Gastroesophageal sphincter (tissue), 2 donors: Measurements from ENCODE around the gene CDC42BPB.

Experiments
- EP300 ChIP-seq: sonication (generic); formaldehyde crosslinking; IDR thresholded peaks from one replicate; pipeline ENCODE4 v1.6.1; 2017; ENCODE audit warnings: antibody characterized with exemption, mild to moderate bottlenecking
- POLR2A ChIP-seq, 2 donors: fragments of 450-650 bp; IDR thresholded peaks; one replicate each; pipeline ENCODE4 v1.6.1; 2017; ENCODE audit warnings: antibody characterized with exemption in 2 of 2, mild to moderate bottlenecking in 2 of 2, moderate library complexity in 1 of 2
- POLR2AphosphoS5 ChIP-seq: sonication (generic); formaldehyde crosslinking; IDR thresholded peaks from one replicate; pipeline ENCODE4 v1.6.1; 2017; ENCODE audit warnings: antibody characterized with exemption

DNA sequence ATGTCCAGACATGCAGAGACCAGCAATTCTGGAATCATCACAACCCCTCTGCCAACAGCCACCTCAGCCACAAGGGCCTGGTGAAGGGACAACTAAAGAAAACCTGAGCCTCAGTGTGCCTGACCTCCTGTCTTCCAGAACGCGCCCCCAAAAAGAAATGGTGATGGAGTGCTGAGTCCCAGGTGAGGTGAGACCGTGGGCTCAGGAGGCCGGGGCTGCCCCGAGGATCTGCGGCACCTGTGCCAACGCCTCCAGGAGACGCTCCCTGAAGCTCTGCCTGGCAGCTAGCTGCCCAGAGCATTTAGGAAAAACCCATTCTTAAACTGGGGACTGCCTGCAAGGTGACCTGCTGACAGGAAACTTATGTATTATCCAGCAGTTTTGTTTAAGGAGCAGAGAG is 51.2 kb downstream of the CDC42BPB start:
- TF ChIP-seq POLR2A (IDR thresholded peaks at IDR 0.05) (no peak), POLR2AphosphoS5 (no peak), EP300 (no peak)
